SK-N-SH treated with all-trans-retinoic acid at 6 μM for 48 hours (cell line): ENCODE measurements around the gene CCDC122.
A peak's percentile ranks its signal among the peaks of the same experiment; 100 is the strongest.

Experiments
- ATAC-seq: fragments of 200-7000 bp; cut with Tn5 transposase; 3 replicates; pipeline ENCODE4 v1.9.1; 2020; ENCODE audit warnings: mild to moderate bottlenecking, moderate library complexity
- ARNTL ChIP-seq: fragments of 450-650 bp; formaldehyde crosslinking; IDR thresholded peaks from 2 replicates; pipeline ENCODE4 v1.5.0; 2020; ENCODE audit warnings: low read depth, mild to moderate bottlenecking, moderate library complexity, borderline replicate concordance
- BACH2 ChIP-seq: fragments of 250-450 bp; sonication (Bioruptor Pico); IDR thresholded peaks from 2 replicates; pipeline ENCODE4 v1.9.0; 2021; ENCODE audit warnings: mild to moderate bottlenecking, borderline replicate concordance
- CSDC2 ChIP-seq: fragments of 250-450 bp; sonication (Bioruptor Pico); IDR thresholded peaks from 2 replicates; pipeline ENCODE4 v1.5.0; 2020; ENCODE audit warnings: mild to moderate bottlenecking, moderate library complexity
- ESRRG ChIP-seq: fragments of 250-450 bp; sonication (Bioruptor Pico); IDR thresholded peaks from 2 replicates; pipeline ENCODE4 v1.6.1; 2021; ENCODE audit warnings: mild to moderate bottlenecking
- GLIS3 ChIP-seq: fragments of 250-450 bp; sonication (Bioruptor Pico); IDR thresholded peaks from 2 replicates; pipeline ENCODE4 v1.5.0; 2020; ENCODE audit warnings: mild to moderate bottlenecking, moderate library complexity
- ISL1 ChIP-seq: fragments of 250-450 bp; sonication (Bioruptor Pico); IDR thresholded peaks from 2 replicates; pipeline ENCODE4 v2.1.2; 2022; ENCODE audit warnings: mild to moderate bottlenecking, moderate library complexity
- OSR1 ChIP-seq: fragments of 250-450 bp; sonication (Bioruptor Pico); IDR thresholded peaks from 2 replicates; pipeline ENCODE4 v1.8.0; 2022; ENCODE audit warnings: moderate library complexity, mild to moderate bottlenecking, inconsistent platforms
- RARB ChIP-seq: fragments of 250-450 bp; sonication (Bioruptor Pico); IDR thresholded peaks from 2 replicates; pipeline ENCODE4 v1.8.0; 2021; ENCODE audit warnings: mild to moderate bottlenecking, moderate library complexity
- SNAI2 ChIP-seq: fragments of 250-450 bp; sonication (Bioruptor Pico); IDR thresholded peaks from 2 replicates; pipeline ENCODE4 v1.5.0; 2020; ENCODE audit warnings: mild to moderate bottlenecking, moderate library complexity
- TOX ChIP-seq: fragments of 250-450 bp; sonication (Bioruptor Pico); IDR thresholded peaks from 2 replicates; pipeline ENCODE4 v1.8.0; 2021; ENCODE audit warnings: mild to moderate bottlenecking, moderate library complexity, borderline replicate concordance
- ZFP3 ChIP-seq: fragments of 250-450 bp; sonication (Bioruptor Pico); IDR thresholded peaks from 2 replicates; pipeline ENCODE4 v1.5.0; 2020; ENCODE audit warnings: mild to moderate bottlenecking, moderate library complexity
- ZNF565 ChIP-seq: fragments of 450-650 bp; formaldehyde crosslinking; conservative IDR thresholded peaks from 2 replicates; pipeline ENCODE4 v1.5.0; 2020; ENCODE audit warnings: low read depth, mild to moderate bottlenecking, moderate library complexity
- ZNF70 ChIP-seq: fragments of 450-650 bp; formaldehyde crosslinking; IDR thresholded peaks from 2 replicates; pipeline ENCODE4 v1.5.0; 2020; ENCODE audit warnings: mild to moderate bottlenecking, moderate library complexity
- ZNF8 ChIP-seq: fragments of 450-650 bp; formaldehyde crosslinking; IDR thresholded peaks from 2 replicates; pipeline ENCODE4 v1.5.0; 2020; ENCODE audit warnings: mild to moderate bottlenecking, moderate library complexity
- TF ChIP-seq, protein P1 (sequence below): fragments of 250-450 bp; sonication (Bioruptor Pico); IDR thresholded peaks from 2 replicates; pipeline ENCODE4 v1.5.1; 2021; ENCODE audit warnings: mild to moderate bottlenecking, moderate library complexity
- TF ChIP-seq, protein P2 (sequence below): fragments of 250-450 bp; sonication (Bioruptor Pico); IDR thresholded peaks from 2 replicates; pipeline ENCODE4 v1.5.0; 2020; ENCODE audit warnings: mild to moderate bottlenecking, moderate library complexity
- TF ChIP-seq, protein P3 (sequence below): fragments of 250-450 bp; sonication (Bioruptor Pico); IDR thresholded peaks from 2 replicates; pipeline ENCODE4 v1.8.0; 2021; ENCODE audit warnings: low read depth, mild to moderate bottlenecking, moderate library complexity, borderline replicate concordance
- TF ChIP-seq, protein P4 (sequence below): fragments of 250-450 bp; sonication (Bioruptor Pico); IDR thresholded peaks from 2 replicates; pipeline ENCODE4 v1.5.1; 2020; ENCODE audit warnings: low read depth, mild to moderate bottlenecking, moderate library complexity
- TF ChIP-seq, protein P5 (sequence below): fragments of 250-450 bp; sonication (Bioruptor Pico); IDR thresholded peaks from 2 replicates; pipeline ENCODE4 v1.8.0; 2020; ENCODE audit warnings: mild to moderate bottlenecking, moderate library complexity, borderline replicate concordance

Gene CCDC122

DNA sequence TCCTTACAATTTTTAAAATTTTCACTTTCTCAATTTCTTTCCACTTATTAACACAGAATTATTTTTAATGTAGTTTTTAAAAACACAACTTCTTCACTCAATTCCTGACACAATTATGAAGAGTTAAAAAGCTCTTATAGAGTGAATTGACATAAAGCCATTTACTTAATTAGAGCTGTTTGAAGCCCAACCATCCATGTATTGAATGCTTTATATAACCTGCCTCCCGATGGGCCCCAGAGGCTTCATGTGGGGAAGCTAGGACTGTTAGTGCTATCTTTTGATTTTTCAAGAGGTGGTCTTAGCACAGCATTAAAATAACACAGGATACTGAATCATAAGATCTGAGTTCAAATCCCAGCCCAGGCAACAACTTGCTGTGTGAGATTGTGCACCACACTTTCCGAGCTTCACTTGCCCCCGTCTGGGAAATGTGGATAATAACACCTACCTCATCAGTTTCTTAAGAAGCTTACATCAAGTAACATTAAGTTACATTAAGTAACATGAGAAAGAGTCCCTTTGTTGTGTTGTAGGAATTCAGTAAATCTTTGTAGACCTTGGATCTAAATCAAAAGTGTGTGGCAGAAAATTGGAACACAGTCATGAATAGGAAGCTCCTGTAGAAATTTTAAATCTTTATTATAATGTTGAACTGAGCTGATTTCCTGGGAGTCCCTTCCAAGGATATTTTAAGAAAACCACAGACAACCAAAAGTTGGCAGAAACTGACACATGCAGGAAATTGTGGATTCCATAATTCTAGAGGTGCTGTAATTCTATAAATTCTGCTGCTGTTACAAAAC, 87.3 kb downstream of the CCDC122 start:
- ATAC-seq = peak; percentile 57
- TF ChIP-seq, protein P1, sequence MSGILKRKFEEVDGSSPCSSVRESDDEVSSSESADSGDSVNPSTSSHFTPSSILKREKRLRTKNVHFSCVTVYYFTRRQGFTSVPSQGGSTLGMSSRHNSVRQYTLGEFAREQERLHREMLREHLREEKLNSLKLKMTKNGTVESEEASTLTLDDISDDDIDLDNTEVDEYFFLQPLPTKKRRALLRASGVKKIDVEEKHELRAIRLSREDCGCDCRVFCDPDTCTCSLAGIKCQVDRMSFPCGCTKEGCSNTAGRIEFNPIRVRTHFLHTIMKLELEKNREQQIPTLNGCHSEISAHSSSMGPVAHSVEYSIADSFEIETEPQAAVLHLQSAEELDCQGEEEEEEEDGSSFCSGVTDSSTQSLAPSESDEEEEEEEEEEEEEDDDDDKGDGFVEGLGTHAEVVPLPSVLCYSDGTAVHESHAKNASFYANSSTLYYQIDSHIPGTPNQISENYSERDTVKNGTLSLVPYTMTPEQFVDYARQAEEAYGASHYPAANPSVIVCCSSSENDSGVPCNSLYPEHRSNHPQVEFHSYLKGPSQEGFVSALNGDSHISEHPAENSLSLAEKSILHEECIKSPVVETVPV = no peak
- TF ChIP-seq SNAI2 (CRISPR knock-in tag) (no peak), ZNF8 (CRISPR knock-in tag) (no peak), OSR1 (no peak), TOX (CRISPR knock-in tag) (peak; percentile 53; the same call in 1 of the 2 replicates)
- TF ChIP-seq, protein P2, sequence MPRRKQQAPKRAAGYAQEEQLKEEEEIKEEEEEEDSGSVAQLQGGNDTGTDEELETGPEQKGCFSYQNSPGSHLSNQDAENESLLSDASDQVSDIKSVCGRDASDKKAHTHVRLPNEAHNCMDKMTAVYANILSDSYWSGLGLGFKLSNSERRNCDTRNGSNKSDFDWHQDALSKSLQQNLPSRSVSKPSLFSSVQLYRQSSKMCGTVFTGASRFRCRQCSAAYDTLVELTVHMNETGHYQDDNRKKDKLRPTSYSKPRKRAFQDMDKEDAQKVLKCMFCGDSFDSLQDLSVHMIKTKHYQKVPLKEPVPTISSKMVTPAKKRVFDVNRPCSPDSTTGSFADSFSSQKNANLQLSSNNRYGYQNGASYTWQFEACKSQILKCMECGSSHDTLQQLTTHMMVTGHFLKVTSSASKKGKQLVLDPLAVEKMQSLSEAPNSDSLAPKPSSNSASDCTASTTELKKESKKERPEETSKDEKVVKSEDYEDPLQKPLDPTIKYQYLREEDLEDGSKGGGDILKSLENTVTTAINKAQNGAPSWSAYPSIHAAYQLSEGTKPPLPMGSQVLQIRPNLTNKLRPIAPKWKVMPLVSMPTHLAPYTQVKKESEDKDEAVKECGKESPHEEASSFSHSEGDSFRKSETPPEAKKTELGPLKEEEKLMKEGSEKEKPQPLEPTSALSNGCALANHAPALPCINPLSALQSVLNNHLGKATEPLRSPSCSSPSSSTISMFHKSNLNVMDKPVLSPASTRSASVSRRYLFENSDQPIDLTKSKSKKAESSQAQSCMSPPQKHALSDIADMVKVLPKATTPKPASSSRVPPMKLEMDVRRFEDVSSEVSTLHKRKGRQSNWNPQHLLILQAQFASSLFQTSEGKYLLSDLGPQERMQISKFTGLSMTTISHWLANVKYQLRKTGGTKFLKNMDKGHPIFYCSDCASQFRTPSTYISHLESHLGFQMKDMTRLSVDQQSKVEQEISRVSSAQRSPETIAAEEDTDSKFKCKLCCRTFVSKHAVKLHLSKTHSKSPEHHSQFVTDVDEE (CRISPR knock-in tag) = no peak

DNA sequence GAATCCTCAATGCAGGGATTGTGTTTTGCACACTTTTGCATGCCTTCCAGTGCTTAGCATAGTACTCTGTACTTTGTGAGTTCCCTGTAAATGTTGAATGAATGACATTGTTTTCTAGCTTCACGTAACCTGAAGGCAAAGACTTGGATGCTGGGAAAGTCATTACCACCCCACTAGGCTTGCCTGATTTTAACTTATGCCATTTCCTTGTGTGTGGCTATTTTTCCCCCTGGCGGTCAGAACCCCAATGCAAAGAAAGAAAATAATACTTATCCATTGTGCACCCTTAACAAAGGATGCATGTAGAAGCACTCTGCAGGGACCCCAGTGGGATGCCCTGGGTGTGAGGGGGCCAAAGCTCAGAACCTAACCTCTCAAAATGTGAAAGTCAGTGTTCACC, 91.5 kb downstream of the CCDC122 start:
- ATAC-seq = peak; percentile 5; the same call in 1 of the 3 replicates

DNA sequence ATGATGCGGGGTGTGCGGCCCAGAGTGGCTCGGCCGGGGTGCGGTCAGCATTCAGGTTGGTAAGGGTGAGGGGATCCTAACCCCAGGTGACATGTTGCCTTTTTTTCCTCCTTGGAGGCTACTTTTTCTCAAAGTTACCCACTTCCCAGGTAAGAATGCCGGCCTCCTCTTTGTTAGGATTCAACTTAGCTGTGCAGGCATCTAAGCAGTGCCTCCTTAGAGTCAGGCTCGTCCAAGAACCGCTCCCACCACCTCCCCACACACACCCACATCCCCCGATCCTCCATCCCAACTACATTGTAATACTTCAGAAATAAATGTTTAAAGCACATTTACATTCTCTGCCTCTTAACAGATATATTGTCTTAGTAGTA, 92.0 kb downstream of the CCDC122 start:
- no peak for TF ChIP-seq ZFP3 (CRISPR knock-in tag)
- TF ChIP-seq, protein P3, sequence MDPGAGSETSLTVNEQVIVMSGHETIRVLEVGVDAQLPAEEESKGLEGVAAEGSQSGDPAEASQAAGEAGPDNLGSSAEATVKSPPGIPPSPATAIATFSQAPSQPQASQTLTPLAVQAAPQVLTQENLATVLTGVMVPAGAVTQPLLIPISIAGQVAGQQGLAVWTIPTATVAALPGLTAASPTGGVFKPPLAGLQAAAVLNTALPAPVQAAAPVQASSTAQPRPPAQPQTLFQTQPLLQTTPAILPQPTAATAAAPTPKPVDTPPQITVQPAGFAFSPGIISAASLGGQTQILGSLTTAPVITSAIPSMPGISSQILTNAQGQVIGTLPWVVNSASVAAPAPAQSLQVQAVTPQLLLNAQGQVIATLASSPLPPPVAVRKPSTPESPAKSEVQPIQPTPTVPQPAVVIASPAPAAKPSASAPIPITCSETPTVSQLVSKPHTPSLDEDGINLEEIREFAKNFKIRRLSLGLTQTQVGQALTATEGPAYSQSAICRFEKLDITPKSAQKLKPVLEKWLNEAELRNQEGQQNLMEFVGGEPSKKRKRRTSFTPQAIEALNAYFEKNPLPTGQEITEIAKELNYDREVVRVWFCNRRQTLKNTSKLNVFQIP = no peak
- TF ChIP-seq RARB = no peak
- TF ChIP-seq, protein P4, sequence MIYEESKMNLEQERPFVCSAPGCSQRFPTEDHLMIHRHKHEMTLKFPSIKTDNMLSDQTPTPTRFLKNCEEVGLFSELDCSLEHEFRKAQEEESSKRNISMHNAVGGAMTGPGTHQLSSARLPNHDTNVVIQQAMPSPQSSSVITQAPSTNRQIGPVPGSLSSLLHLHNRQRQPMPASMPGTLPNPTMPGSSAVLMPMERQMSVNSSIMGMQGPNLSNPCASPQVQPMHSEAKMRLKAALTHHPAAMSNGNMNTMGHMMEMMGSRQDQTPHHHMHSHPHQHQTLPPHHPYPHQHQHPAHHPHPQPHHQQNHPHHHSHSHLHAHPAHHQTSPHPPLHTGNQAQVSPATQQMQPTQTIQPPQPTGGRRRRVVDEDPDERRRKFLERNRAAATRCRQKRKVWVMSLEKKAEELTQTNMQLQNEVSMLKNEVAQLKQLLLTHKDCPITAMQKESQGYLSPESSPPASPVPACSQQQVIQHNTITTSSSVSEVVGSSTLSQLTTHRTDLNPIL (CRISPR knock-in tag) = no peak
- no peak for TF ChIP-seq ISL1 (CRISPR knock-in tag)
- no peak for TF ChIP-seq ZNF70 (CRISPR knock-in tag)
- TF ChIP-seq, all 23 proteins: peak for 0

More for the DNA sequence above, 91.5 kb downstream of the CCDC122 start:
- TF ChIP-seq, protein P1 = no peak
- no peak for TF ChIP-seq GLIS3 (CRISPR knock-in tag)

DNA sequence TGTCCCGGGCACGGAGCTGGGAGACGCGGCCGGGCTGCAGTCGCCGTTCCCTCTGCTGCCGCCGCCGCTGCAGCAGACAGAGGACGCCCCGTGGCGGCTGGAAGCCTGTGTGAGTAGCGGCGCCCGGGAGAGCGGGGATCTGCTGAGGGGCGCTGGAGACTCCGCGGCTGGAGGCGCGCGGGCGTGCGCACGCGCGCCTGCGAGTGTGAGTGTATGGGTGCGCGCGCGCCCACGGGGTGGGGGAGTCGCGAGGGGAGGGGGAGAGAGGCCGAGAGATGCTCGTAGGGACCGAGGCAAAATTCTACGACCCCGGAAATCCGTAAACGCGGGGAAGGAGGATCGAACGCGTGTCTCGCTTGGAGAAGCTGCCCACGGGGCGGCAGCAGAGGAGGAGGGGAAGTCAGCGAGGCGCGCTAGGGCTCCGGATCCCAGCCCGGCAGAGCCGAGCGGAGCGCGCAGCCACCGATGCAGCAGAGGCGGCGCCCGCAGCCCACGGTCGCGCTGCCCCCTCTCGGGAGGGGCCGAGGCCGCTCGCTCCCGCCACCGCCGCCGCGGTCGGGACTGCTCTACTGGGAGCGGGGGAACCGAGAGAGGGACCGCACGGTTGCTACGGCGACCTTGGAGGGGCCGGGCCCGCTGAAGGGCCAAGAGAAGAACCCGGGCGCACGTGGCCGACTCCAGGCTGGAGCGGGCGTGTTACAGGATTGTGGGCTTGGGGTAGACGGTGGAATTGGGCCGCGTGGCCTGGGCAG, 92.6 kb downstream of the CCDC122 start, which contains the start of gene ENOX1:
Gene ENOX1 (minus strand): TSS at position 207 of the 752 bp plus-strand sequence.
- TF ChIP-seq ARNTL (CRISPR knock-in tag) = no peak
- TF ChIP-seq ZNF565 (CRISPR knock-in tag) = no peak
- ATAC-seq = peak; percentile 84

More for the DNA sequence above, 92.0 kb downstream of the CCDC122 start:
- ATAC-seq = no peak

DNA sequence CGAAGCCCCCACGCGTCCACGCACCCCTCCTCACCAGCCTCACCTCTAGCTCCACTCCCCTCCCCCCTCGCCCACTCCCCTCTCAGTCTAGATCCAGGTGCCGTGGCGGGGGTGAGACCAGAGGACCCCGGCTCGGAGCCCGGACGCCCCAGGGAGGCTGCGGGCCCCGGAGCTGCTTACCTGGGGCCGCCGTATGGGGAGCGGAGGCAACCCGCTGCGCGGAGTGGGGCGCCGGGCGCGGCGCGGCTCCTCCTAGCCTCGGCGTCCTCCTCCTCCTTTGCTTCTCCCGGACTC, 93.1 kb downstream of the CCDC122 start:
- ATAC-seq = no peak
- no peak for TF ChIP-seq ESRRG (CRISPR knock-in tag)
- no peak for TF ChIP-seq ZNF70 (CRISPR knock-in tag)
- TF ChIP-seq, protein P3 = no peak
- TF ChIP-seq ZFP3 (CRISPR knock-in tag) = no peak
- TF ChIP-seq CSDC2 (CRISPR knock-in tag) = no peak
- no peak for TF ChIP-seq BACH2 (CRISPR knock-in tag)
- no peak for TF ChIP-seq OSR1
- no peak for TF ChIP-seq ARNTL (CRISPR knock-in tag)
- TF ChIP-seq, protein P5, sequence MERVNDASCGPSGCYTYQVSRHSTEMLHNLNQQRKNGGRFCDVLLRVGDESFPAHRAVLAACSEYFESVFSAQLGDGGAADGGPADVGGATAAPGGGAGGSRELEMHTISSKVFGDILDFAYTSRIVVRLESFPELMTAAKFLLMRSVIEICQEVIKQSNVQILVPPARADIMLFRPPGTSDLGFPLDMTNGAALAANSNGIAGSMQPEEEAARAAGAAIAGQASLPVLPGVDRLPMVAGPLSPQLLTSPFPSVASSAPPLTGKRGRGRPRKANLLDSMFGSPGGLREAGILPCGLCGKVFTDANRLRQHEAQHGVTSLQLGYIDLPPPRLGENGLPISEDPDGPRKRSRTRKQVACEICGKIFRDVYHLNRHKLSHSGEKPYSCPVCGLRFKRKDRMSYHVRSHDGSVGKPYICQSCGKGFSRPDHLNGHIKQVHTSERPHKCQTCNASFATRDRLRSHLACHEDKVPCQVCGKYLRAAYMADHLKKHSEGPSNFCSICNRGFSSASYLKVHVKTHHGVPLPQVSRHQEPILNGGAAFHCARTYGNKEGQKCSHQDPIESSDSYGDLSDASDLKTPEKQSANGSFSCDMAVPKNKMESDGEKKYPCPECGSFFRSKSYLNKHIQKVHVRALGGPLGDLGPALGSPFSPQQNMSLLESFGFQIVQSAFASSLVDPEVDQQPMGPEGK (CRISPR knock-in tag) = no peak
- no peak for TF ChIP-seq GLIS3 (CRISPR knock-in tag)
- no peak for TF ChIP-seq ISL1 (CRISPR knock-in tag)
